Left ventricle myocardium inferior (tissue), 1 donor: ENCODE measurements around the gene LRRFIP1. TPM values are rescaled to one million over a fixed set of nuclear protein-coding genes. Genes with fewer than 3 reads are reported as not detected.

Experiments used
- DNase-seq: peaks from one replicate; pipeline ENCODE4 v3.0.0-alpha.2; 2020
- H3K27ac ChIP-seq: fragments of 200-600 bp; replicated peaks from 2 replicates; pipeline ENCODE4 v1.8.0; 2021
- H3K27me3 ChIP-seq: fragments of 200-600 bp; 2 replicates; pipeline ENCODE4 v1.8.0; 2021; ENCODE audit warnings: low read depth
- H3K36me3 ChIP-seq: fragments of 200-600 bp; 2 replicates; pipeline ENCODE4 v1.8.0; 2021
- H3K4me1 ChIP-seq: fragments of 200-600 bp; 2 replicates; pipeline ENCODE4 v1.8.0; 2021
- H3K4me3 ChIP-seq: fragments of 200-600 bp; 2 replicates; pipeline ENCODE4 v1.8.0; 2021; ENCODE audit warnings: mild to moderate bottlenecking, moderate library complexity
- H3K9me3 ChIP-seq: fragments of 200-600 bp; replicated peaks from 2 replicates; pipeline ENCODE4 v1.8.0; 2021
- CTCF ChIP-seq: fragments of 200-600 bp; IDR thresholded peaks from 2 replicates; pipeline ENCODE4 v1.8.0; 2021; ENCODE audit warnings: antibody characterized with exemption, mild to moderate bottlenecking, borderline replicate concordance
- intact Hi-C: fragments of 100-400 bp; cut with micrococcal nuclease; formaldehyde crosslinking; loops from one replicate; pipeline ENCODE4 v1.11.0; 2022
- total RNA-seq: library from RNA; stranded (reverse); fragmentation: NEBNext Ultra II Directional; extraction: Animal tissue kit (Norgen Biotek cat#: 25700); gene quantifications from one replicate; pipeline ENCODE4 v1.2.1, GENCODE V29; 2021
- donor health status: DM: no; HTN: yes; CAD: no; lungs with severe emphysema.

Gene LRRFIP1
- total RNA-seq, 1 donor from 2014 or later = 97.1 TPM

- H3K27ac ChIP-seq = peak overlapping the region; percentile 83
- no peak overlapping the region for H3K4me3 ChIP-seq
- intact Hi-C loops = no loop called here
- no peak for DNase-seq
- no peak for TF ChIP-seq CTCF
- H3K9me3 ChIP-seq = no peaks in the 10 kb centered on the region
- H3K36me3 ChIP-seq = no peaks in the 10 kb centered on the region
- no peaks in the 10 kb centered on the region for H3K27me3 ChIP-seq
- H3K4me1 ChIP-seq = peaks cover 49% of the 10 kb centered on the region
These were observed 30.7 kb upstream of the LRRFIP1 start for GRCh38 chr2:237596520-237597195.

- DNase-seq = no peak
- no peaks in the 10 kb centered on the region for H3K36me3 ChIP-seq
- intact Hi-C loops = no loop called here
These were observed 29.9 kb upstream of the LRRFIP1 start for GRCh38 chr2:237597196-237598145.

GRCh38 chr2:237598468-237599208, 28.7 kb upstream of the LRRFIP1 start:
- no peak for DNase-seq
- Histone ChIP-seq H3K27ac (peak overlapping the region; percentile 90), H3K4me3 (no peak overlapping the region), H3K27me3 (no peaks in the 10 kb centered on the region), H3K9me3 (no peaks in the 10 kb centered on the region), H3K36me3 (no peaks in the 10 kb centered on the region), H3K4me1 (peaks cover 58% of the 10 kb centered on the region)
- TF ChIP-seq CTCF = no peak
- intact Hi-C loops = no loop called here

More at GRCh38 chr2:237597196-237598145, 29.9 kb upstream of the LRRFIP1 start:
- H3K9me3 ChIP-seq = no peaks in the 10 kb centered on the region
- H3K27ac ChIP-seq = peak overlapping the region; percentile 83
- peaks cover 54% of the 10 kb centered on the region for H3K4me1 ChIP-seq
- TF ChIP-seq CTCF = no peak
- no peak overlapping the region for H3K4me3 ChIP-seq
- H3K27me3 ChIP-seq = no peaks in the 10 kb centered on the region

- Histone ChIP-seq H3K36me3 (no peaks in the 10 kb centered on the region), H3K27me3 (no peaks in the 10 kb centered on the region), H3K4me3 (peak overlapping the region; percentile 38), H3K4me1 (peaks cover 62% of the 10 kb centered on the region), H3K27ac (peak overlapping the region; percentile 90), H3K9me3 (no peaks in the 10 kb centered on the region)
- no peak for TF ChIP-seq CTCF
- no peak for DNase-seq
- intact Hi-C loops = no loop called here
These were observed 27.8 kb upstream of the LRRFIP1 start for GRCh38 chr2:237599465-237600110.
